K562 (cell line): ENCODE measurements around the gene PBX4. TPM values are rescaled to one million over a fixed set of nuclear protein-coding genes. Genes with fewer than 3 reads are reported as not detected.

Experiments used
- ATAC-seq: fragments of 200-7000 bp; cut with Tn5 transposase; 3 replicates; pipeline ENCODE4 v1.9.1; 2020; ENCODE audit warnings: moderate library complexity
- BruUV-seq: library from RNA; stranded (reverse); fragments of 400-500 nt; replicated peaks from 2 replicates; lab custom pipeline; 2021; lab: Mats Ljungman, UMichigan
- CTCF ChIA-PET: fragments of 300-600 bp; formaldehyde crosslinking; extraction: SDS; loops from one replicate; lab custom pipeline; 2021; ENCODE audit warnings: low intra/inter-chr PET ratio; lab: Yijun Ruan, JAX
- POLR2A ChIA-PET: fragments of 300-600, 350-650 bp; sonication (Branson Sonifier 250); formaldehyde crosslinking; extraction: SDS; loops from one replicate; lab custom pipeline; 2021; ENCODE audit warnings: antibody characterized with exemption, inconsistent platforms; lab: Yijun Ruan, JAX
- DNase-seq, 4 experiments: peaks; one replicate each; pipeline versions ENCODE4 v3.0.0 to v3.0.0-alpha.2; 2011 to 2018; ENCODE audit warnings: low spot score in 3 of 4, mixed read lengths in 3 of 4; ENCODE audit errors: extremely low read depth in 1 of 4
- FAIRE-seq: peaks from 2 replicates; lab custom pipeline; 2011; peaks lifted over from hg19 to GRCh38; lab: Jason Lieb, UNC
- H2AFZ ChIP-seq: 2 replicates; pipeline ENCODE4 v1.6.0; 2011; ENCODE audit warnings: low read depth, low read length, control low read depth, inconsistent platforms
- H3K27ac ChIP-seq: fragments of 200-600 bp; 3 replicates; pipeline ENCODE4 v1.8.0; 2011; ENCODE audit warnings: low read depth, mild to moderate bottlenecking, control low read depth, inconsistent platforms, low read length, moderate library complexity, mixed read lengths; ENCODE audit errors: extremely low read depth
- H3K27me3 ChIP-seq, 2 experiments: fragments of 300-600 bp in 1 of 2; 2 replicates in 1 of 2; 3 replicates in 1 of 2; pipeline versions ENCODE4 v1.6.0 to v1.8.0; 2011; ENCODE audit warnings: inconsistent platforms in 2 of 2, low read length in 2 of 2, mild to moderate bottlenecking in 1 of 2, mixed read lengths in 1 of 2, moderate library complexity in 1 of 2; ENCODE audit not compliant: control insufficient read depth in 2 of 2, insufficient read depth in 2 of 2
- H3K36me3 ChIP-seq: fragments of 300-600 bp; 3 replicates; pipeline ENCODE4 v1.8.0; 2011; ENCODE audit warnings: mild to moderate bottlenecking, low read length, inconsistent platforms; ENCODE audit not compliant: control insufficient read depth, insufficient read depth
- H3K4me1 ChIP-seq, 2 experiments: fragments of 200-600 bp in 1 of 2; replicated peaks in 1 of 2; 2 replicates in 1 of 2; 3 replicates in 1 of 2; pipeline versions ENCODE4 v1.5.1 to v1.8.0; 2011; ENCODE audit warnings: inconsistent platforms in 2 of 2, low read length in 2 of 2, mild to moderate bottlenecking in 1 of 2, mixed read lengths in 1 of 2, moderate library complexity in 1 of 2; ENCODE audit not compliant: control insufficient read depth in 2 of 2, insufficient read depth in 2 of 2
- H3K4me2 ChIP-seq: 2 replicates; pipeline ENCODE4 v1.6.1; 2011; ENCODE audit warnings: low read length, control low read depth, inconsistent platforms, mixed read lengths; ENCODE audit not compliant: insufficient read depth
- H3K4me3 ChIP-seq: fragments of 200-600 bp; sonication (generic), shearing (Covaris generic); 2 replicates; pipeline ENCODE4 v1.5.1; 2016; ENCODE audit warnings: control low read depth, inconsistent platforms
- H3K79me2 ChIP-seq: fragments of 200-600 bp; 3 replicates; pipeline ENCODE4 v1.8.0; 2011; ENCODE audit warnings: low read length, inconsistent platforms; ENCODE audit not compliant: control insufficient read depth, insufficient read depth
- H3K9ac ChIP-seq, 2 experiments: 2 replicates each; pipeline versions ENCODE4 v1.6.0 to v1.6.1; 2011; ENCODE audit warnings: low read depth in 2 of 2, low read length in 2 of 2, control low read depth in 1 of 2, inconsistent platforms in 1 of 2, mild to moderate bottlenecking in 1 of 2, mixed read lengths in 1 of 2; ENCODE audit not compliant: insufficient read depth in 1 of 2
- H3K9me1 ChIP-seq: one replicate; pipeline ENCODE4 v1.6.0; 2011; ENCODE audit warnings: inconsistent platforms, mild to moderate bottlenecking, low read length, moderate library complexity; ENCODE audit not compliant: control insufficient read depth, insufficient read depth
- H3K9me3 ChIP-seq: replicated peaks from 2 replicates; pipeline ENCODE4 v1.5.1; 2011; ENCODE audit warnings: low read depth, low read length, inconsistent platforms; ENCODE audit not compliant: control insufficient read depth, insufficient read depth
- H4K20me1 ChIP-seq: replicated peaks from 2 replicates; pipeline ENCODE4 v1.6.1; 2011; ENCODE audit warnings: low read length, inconsistent platforms, mixed read lengths; ENCODE audit not compliant: control insufficient read depth, insufficient read depth
- ATF2 ChIP-seq: sonication (generic); formaldehyde crosslinking; IDR thresholded peaks from 2 replicates; pipeline ENCODE4 v1.8.1; 2022; ENCODE audit warnings: missing genetic modification reagents
- ATF4 ChIP-seq: fragments of 450-650 bp; formaldehyde crosslinking; IDR thresholded peaks from 2 replicates; pipeline ENCODE4 v1.4.0; 2022; ENCODE audit warnings: mild to moderate bottlenecking, moderate library complexity
- CBFA2T2 ChIP-seq: fragments of 450-650 bp; conservative IDR thresholded peaks from 2 replicates; pipeline ENCODE4 v1.6.1; 2017; ENCODE audit warnings: mild to moderate bottlenecking
- E2F8 ChIP-seq: fragments of 450-650 bp; IDR thresholded peaks from 2 replicates; pipeline ENCODE4 v1.7.1; 2018; ENCODE audit warnings: mild to moderate bottlenecking, low read depth; ENCODE audit not compliant: partially characterized antibody
- KLF6 ChIP-seq: fragments of 250-450 bp; sonication (Bioruptor Pico); IDR thresholded peaks from 2 replicates; pipeline ENCODE4 v1.4.0; 2020; ENCODE audit warnings: mild to moderate bottlenecking, moderate library complexity, borderline replicate concordance
- MBD2 ChIP-seq: sonication (generic); IDR thresholded peaks from 2 replicates; pipeline ENCODE4 v1.6.1; 2016; ENCODE audit warnings: low read depth, borderline replicate concordance
- NFE2 ChIP-seq: IDR thresholded peaks from 2 replicates; pipeline ENCODE4 v1.6.1; 2014; ENCODE audit warnings: antibody characterized with exemption, low read depth
- RNF219 ChIP-seq: fragments of 250-450 bp; sonication (Bioruptor Pico); IDR thresholded peaks from 2 replicates; pipeline ENCODE4 v1.5.0; 2022; ENCODE audit warnings: mild to moderate bottlenecking
- TCF3 ChIP-seq: sonication (generic); formaldehyde crosslinking; IDR thresholded peaks from 2 replicates; pipeline ENCODE4 v1.4.0; 2020; ENCODE audit warnings: mild to moderate bottlenecking, missing genetic modification reagents
- WGBS: fragments of 100-300 bp; shearing (Covaris generic); methylation state at CpG from one replicate; pipeline ENCODE4 v1.1.6; 2016; ENCODE audit warnings: low coverage, mixed read lengths; ENCODE audit not compliant: insufficient coverage; ENCODE audit errors: missing lambda C conversion rate; 5-methylcytosine and 5-hydroxymethylcytosine counted together
- in situ Hi-C: fragments of 300-500 bp; cut with MboI; formaldehyde crosslinking; loops from 4 replicates; pipeline ENCODE4 v1.15.0; 2018; ENCODE audit warnings: inconsistent platforms, mixed read lengths
- intact Hi-C: fragments of 100-400 bp; cut with micrococcal nuclease; formaldehyde crosslinking; loops from 2 replicates; pipeline ENCODE4 v1.14.2; 2022
- polyA plus RNA-seq, 8 experiments: library from polyadenylated mRNA; depleted of rRNA in 4 of 8; stranded (reverse) in 5 of 8; unstranded in 3 of 8; fragments of >200 nt; fragmentation: Nextera tagmentation in 2 of 8; fragmentation: Illumina TruSeq in 1 of 8; extraction: Ambion mirVana in 2 of 8; extraction: Trizol in 1 of 8; gene quantifications; 2 replicates each; pipeline versions ENCODE4 v1.2.1 to v1.2.3, GENCODE V29; 2011 to 2014; ENCODE audit warnings: inconsistent platforms in 1 of 8, missing spikeins in 1 of 8
- total RNA-seq, 7 experiments: library from RNA; depleted of rRNA in 6 of 7; stranded (reverse); fragments of >200 nt in 6 of 7; fragmentation: Illumina TruSeq in 2 of 7; extraction: Trizol in 2 of 7; gene quantifications; 2 replicates each; pipeline versions ENCODE4 v1.2.1 to v1.2.3, GENCODE V29; 2011 to 2021; ENCODE audit warnings: low replicate concordance in 1 of 7

The PBX4 gene
- total and polyA plus RNA-seq, 9 of the 15 experiments (the other 6 are each of a cell fraction or from before 2014, with no cell fraction given), result 0.11 to 3.8 (median 1.6) TPM; not detected in 1

GRCh38 chr19:19594381-19594780, 24.1 kb downstream of the PBX4 start:
- Histone ChIP-seq H3K36me3 (no peaks in the 10 kb centered on the region), H3K9ac (no peak overlapping the region), H2AFZ (no peak overlapping the region), H3K4me1 (peaks cover 0 to 10% of the 10 kb centered on the region in 2 experiments; a peak in 3 of 5 replicates), H3K4me2 (no peak overlapping the region), H3K9me1 (no peaks in the 10 kb centered on the region), H3K79me2 (no peaks in the 10 kb centered on the region), H3K4me3 (no peak overlapping the region), H3K27ac (no peak overlapping the region), H3K9me3 (no peaks in the 10 kb centered on the region), H4K20me1 (no peaks in the 10 kb centered on the region), H3K27me3 (no peaks in the 10 kb centered on the region)
- CTCF ChIA-PET, result no interaction called here
- FAIRE-seq (no peak), ATAC-seq (no peak), DNase-seq (no peak)
- in situ Hi-C loops, result no loop called here
- WGBS, result 63% methylated on average over 3 of the region's 4 CpGs
- TF ChIP-seq KLF6 (no peak), RNF219 (CRISPR knock-in tag) (no peak), TCF3 (no peak)
- BruUV-seq, result no TSS peak
- intact Hi-C loops, result no loop called here
- POLR2A ChIA-PET, result no interaction called here

- FAIRE-seq (no peak), ATAC-seq (no peak), DNase-seq (no peak)
- H4K20me1 ChIP-seq, result no peaks in the 10 kb centered on the region
- peaks cover 0 to 8% of the 10 kb centered on the region in 2 experiments; a peak in 2 of 5 replicates for H3K27me3 ChIP-seq
- no TSS peak for BruUV-seq
- peaks cover 0 to 6% of the 10 kb centered on the region in 2 experiments; a peak in 3 of 5 replicates for H3K4me1 ChIP-seq
- no peak overlapping the region for H3K27ac ChIP-seq
- ChIA-PET CTCF (no interaction called here), POLR2A (no interaction called here)
- no peak overlapping the region for H3K9ac ChIP-seq
- H2AFZ ChIP-seq, result no peak overlapping the region
- H3K4me2 ChIP-seq, result no peak overlapping the region
- intact Hi-C loops (no loop called here), in situ Hi-C loops (no loop called here)
- no peaks in the 10 kb centered on the region for H3K79me2 ChIP-seq
- no peaks in the 10 kb centered on the region for H3K36me3 ChIP-seq
- no peak overlapping the region for H3K4me3 ChIP-seq
- H3K9me3 ChIP-seq, result no peaks in the 10 kb centered on the region
- no peaks in the 10 kb centered on the region for H3K9me1 ChIP-seq
- WGBS, result 42% methylated on average over 9 of the region's 10 CpGs
- TF ChIP-seq CBFA2T2 (no peak), E2F8 (no peak), ATF4 (CRISPR knock-in tag) (no peak), NFE2 (no peak), MBD2 (no peak), ATF2 (CRISPR knock-in tag) (no peak)
Measured at GRCh38 chr19:19592690-19593089, 25.8 kb downstream of the PBX4 start.
